Measurements from ENCODE around the gene RHBDL1.

RHBDL1 gene

GRCh38 chr16:637081-638018, 38.1 kb upstream of the RHBDL1 start:
- no peak for DNase-seq

GRCh38 chr16:638034-638543, 37.4 kb upstream of the RHBDL1 start:
- DNase-seq = no peak

- no peak for DNase-seq
These were observed 36.6 kb upstream of the RHBDL1 start for GRCh38 chr16:638836-639235.

- no peak for DNase-seq
These were observed 34.9 kb upstream of the RHBDL1 start for GRCh38 chr16:640614-641013.

- peak; percentile 10 for DNase-seq
These were observed 33.9 kb upstream of the RHBDL1 start, which contains the start of gene MCRIP2 for GRCh38 chr16:641326-642188. Gene MCRIP2, plus strand, starts transcription at chr16:641828. Its CDS starts 164 bp downstream, at chr16:641992.

- no peak for DNase-seq
These were observed 33.1 kb upstream of the RHBDL1 start for GRCh38 chr16:642189-643049.

- DNase-seq = no peak
These were observed 32.5 kb upstream of the RHBDL1 start for GRCh38 chr16:643050-643368.

GRCh38 chr16:644556-644955, 30.9 kb upstream of the RHBDL1 start:
- DNase-seq = no peak

GRCh38 chr16:645852-646678, 29.4 kb upstream of the RHBDL1 start:
- DNase-seq = no peak

- DNase-seq = no peak
These were observed 28.7 kb upstream of the RHBDL1 start for GRCh38 chr16:646679-647172.

GRCh38 chr16:647173-647902, 28.1 kb upstream of the RHBDL1 start:
- DNase-seq = no peak

GRCh38 chr16:648071-648780, 27.2 kb upstream of the RHBDL1 start:
- DNase-seq = no peak

GRCh38 chr16:648781-649589, 26.5 kb upstream of the RHBDL1 start, which contains the start of gene WDR90:
Gene WDR90, plus strand, starts transcription at chr16:649365. Its CDS starts 52 bp downstream, at chr16:649417.
- DNase-seq = peak; percentile 64

GRCh38 chr16:649631-650030, 25.8 kb upstream of the RHBDL1 start:
- DNase-seq = no peak

- no peak for DNase-seq
These were observed 23.6 kb upstream of the RHBDL1 start for GRCh38 chr16:651844-652243.

- no peak for DNase-seq
These were observed 22.8 kb upstream of the RHBDL1 start for GRCh38 chr16:652454-653305.

- no peak for DNase-seq
These were observed 21.4 kb upstream of the RHBDL1 start for GRCh38 chr16:654034-654433.

- DNase-seq = no peak
These were observed 18.0 kb upstream of the RHBDL1 start for GRCh38 chr16:657487-657886.
